Neuronal stem cell (in vitro differentiated cells): Measurements from ENCODE around the gene LTBP3.

Experiments
- DNase-seq: peaks from one replicate; pipeline ENCODE4 v3.0.0-alpha.2; 2013; ENCODE audit warnings: low spot score
- H2AFZ ChIP-seq: one replicate; pipeline ENCODE4 v1.6.1; 2013; ENCODE audit warnings: mild to moderate bottlenecking, low read length, inconsistent platforms
- H2AK5ac ChIP-seq: 2 replicates; pipeline ENCODE4 v1.6.1; 2013; ENCODE audit warnings: low read depth, mild to moderate bottlenecking, inconsistent platforms, low read length, moderate library complexity, mixed read lengths
- H2BK120ac ChIP-seq: 2 replicates; pipeline ENCODE4 v1.6.1; 2013; ENCODE audit warnings: low read depth, mild to moderate bottlenecking, inconsistent platforms, low read length, moderate library complexity, mixed read lengths
- H2BK12ac ChIP-seq: one replicate; pipeline ENCODE4 v1.6.1; 2013; ENCODE audit warnings: low read length, inconsistent platforms
- H2BK15ac ChIP-seq: 2 replicates; pipeline ENCODE4 v1.6.1; 2013; ENCODE audit warnings: mild to moderate bottlenecking, low read length, inconsistent platforms, mixed read lengths
- H2BK5ac ChIP-seq: one replicate; pipeline ENCODE4 v1.6.1; 2013; ENCODE audit warnings: inconsistent platforms, mild to moderate bottlenecking, low read length, moderate library complexity
- H3K14ac ChIP-seq: one replicate; pipeline ENCODE4 v1.6.1; 2013; ENCODE audit warnings: low read length, inconsistent platforms
- H3K18ac ChIP-seq: 2 replicates; pipeline ENCODE4 v1.6.1; 2013; ENCODE audit warnings: low read length, inconsistent platforms
- H3K23ac ChIP-seq: 2 replicates; pipeline ENCODE4 v1.6.1; 2013; ENCODE audit warnings: low read depth, mild to moderate bottlenecking, mixed read lengths, low read length, inconsistent platforms; ENCODE audit not compliant: poor library complexity
- H3K27ac ChIP-seq: replicated peaks from 3 replicates; pipeline ENCODE4 v1.5.1; 2013; ENCODE audit warnings: low read length, inconsistent platforms
- H3K27me3 ChIP-seq, 3 experiments: 2 replicates each; pipeline ENCODE4 v1.6.1; 2013; ENCODE audit warnings: low read length in 3 of 3, mild to moderate bottlenecking in 2 of 3, inconsistent platforms in 1 of 3, low read depth in 1 of 3, mixed read lengths in 1 of 3, moderate library complexity in 1 of 3; ENCODE audit not compliant: control insufficient read depth in 3 of 3, insufficient read depth in 3 of 3
- H3K36me3 ChIP-seq, 2 donors: replicated peaks in 1 of 2; 2 replicates each; pipeline ENCODE4 v1.6.1; 2013; ENCODE audit warnings: low read length in 2 of 2; ENCODE audit not compliant: control insufficient read depth in 2 of 2, insufficient read depth in 2 of 2
- H3K4ac ChIP-seq: 2 replicates; pipeline ENCODE4 v1.6.1; 2013; ENCODE audit warnings: inconsistent platforms, mild to moderate bottlenecking, low read length, moderate library complexity
- H3K4me1 ChIP-seq, 2 donors: 1 replicate in 1 of 2; 2 replicates in 1 of 2; pipeline ENCODE4 v1.6.1; 2013; ENCODE audit warnings: low read length in 2 of 2, low read depth in 1 of 2; ENCODE audit not compliant: control insufficient read depth in 2 of 2, insufficient read depth in 1 of 2
- H3K4me2 ChIP-seq: one replicate; pipeline ENCODE4 v1.6.1; 2013; ENCODE audit warnings: mild to moderate bottlenecking, low read length, inconsistent platforms; ENCODE audit not compliant: insufficient read depth, poor library complexity, severe bottlenecking
- H3K4me3 ChIP-seq, 2 donors: 2 replicates each; pipeline ENCODE4 v1.5.1; 2013; ENCODE audit warnings: low read length in 2 of 2, mild to moderate bottlenecking in 2 of 2, inconsistent platforms in 1 of 2, moderate library complexity in 1 of 2
- H3K79me1 ChIP-seq: one replicate; pipeline ENCODE4 v1.6.1; 2013; ENCODE audit warnings: low read depth, mild to moderate bottlenecking, inconsistent platforms, low read length, moderate library complexity
- H3K9ac ChIP-seq: one replicate; pipeline ENCODE4 v1.6.1; 2013; ENCODE audit warnings: mild to moderate bottlenecking, low read depth, low read length, inconsistent platforms; ENCODE audit not compliant: poor library complexity
- H3K9me3 ChIP-seq, 2 donors: replicated peaks in 1 of 2; 2 replicates each; pipeline versions ENCODE3 to v1.6.1; 2013; ENCODE audit warnings: low read length in 2 of 2, mild to moderate bottlenecking in 2 of 2, inconsistent platforms in 1 of 2, low read depth in 1 of 2, mixed read lengths in 1 of 2, moderate library complexity in 1 of 2; ENCODE audit not compliant: control insufficient read depth in 2 of 2, insufficient read depth in 1 of 2
- H4K8ac ChIP-seq: one replicate; pipeline ENCODE4 v1.6.1; 2013; ENCODE audit warnings: low read depth, mild to moderate bottlenecking, inconsistent platforms, low read length, moderate library complexity
- H4K91ac ChIP-seq: one replicate; pipeline ENCODE4 v1.6.1; 2013; ENCODE audit warnings: low read length, low read depth, mild to moderate bottlenecking, inconsistent platforms; ENCODE audit not compliant: poor library complexity
- WGBS, 2 donors: extraction: QIAGEN DNeasy Blood & Tissue Kit; methylation state at CpG; one replicate each; pipeline ENCODE4 v1.1.7; 2013; ENCODE audit warnings: missing lambda C conversion rate in 2 of 2, mixed read lengths in 1 of 2; ENCODE audit not compliant: insufficient read length in 2 of 2, insufficient replicate concordance in 1 of 2; ENCODE audit errors: extremely low coverage in 2 of 2; 5-methylcytosine and 5-hydroxymethylcytosine counted together

The LTBP3 gene

GRCh38 chr11:65563601-65564000, 5.4 kb upstream of the LTBP3 start:
- Histone ChIP-seq H3K9ac (no peak overlapping the region), H4K8ac (no peak overlapping the region), H3K27me3 (no peaks in the 10 kb centered on the region), H3K9me3 (no peaks in the 10 kb centered on the region), H3K4me1 (peaks cover 26 to 28% of the 10 kb centered on the region in 2 donors), H3K36me3 (no peaks in the 10 kb centered on the region), H2BK15ac (peak overlapping the region; percentile 25), H4K91ac (no peak overlapping the region), H2AK5ac (no peak overlapping the region), H3K14ac (no peak overlapping the region), H3K27ac (no peak overlapping the region), H2AFZ (no peak overlapping the region), H3K79me1 (no peaks in the 10 kb centered on the region), H2BK5ac (no peak overlapping the region), H3K4me3 (no peak overlapping the region), H2BK120ac (no peak overlapping the region), H3K18ac (no peak overlapping the region), H3K4ac (no peak overlapping the region), H3K23ac (no peak overlapping the region), H2BK12ac (no peak overlapping the region), H3K4me2 (no peak overlapping the region)
- WGBS, 2 donors: no CpG with 5 or more reads among the region's 4 CpGs
- no peak for DNase-seq

- no peak overlapping the region for H3K4me3 ChIP-seq
- no peak for DNase-seq
- no peak overlapping the region for H3K4ac ChIP-seq
- no peak overlapping the region for H2AFZ ChIP-seq
- WGBS, 2 donors: no CpG with 5 or more reads among the region's 9 CpGs
- H2BK5ac ChIP-seq: no peak overlapping the region
- H3K9ac ChIP-seq: no peak overlapping the region
- H4K8ac ChIP-seq: no peak overlapping the region
- H2AK5ac ChIP-seq: no peak overlapping the region
- peaks cover 27 to 28% of the 10 kb centered on the region in 2 donors for H3K4me1 ChIP-seq
- H4K91ac ChIP-seq: no peak overlapping the region
- no peak overlapping the region for H3K18ac ChIP-seq
- no peaks in the 10 kb centered on the region for H3K36me3 ChIP-seq
- H3K4me2 ChIP-seq: no peak overlapping the region
- no peak overlapping the region for H3K27ac ChIP-seq
- no peak overlapping the region for H2BK12ac ChIP-seq
- no peaks in the 10 kb centered on the region for H3K27me3 ChIP-seq
- H3K23ac ChIP-seq: no peak overlapping the region
- H3K79me1 ChIP-seq: no peaks in the 10 kb centered on the region
- no peak overlapping the region for H2BK15ac ChIP-seq
- no peaks in the 10 kb centered on the region for H3K9me3 ChIP-seq
- H2BK120ac ChIP-seq: no peak overlapping the region
- no peak overlapping the region for H3K14ac ChIP-seq
Observed at GRCh38 chr11:65562788-65563187, 4.6 kb upstream of the LTBP3 start.

GRCh38 chr11:65562020-65562419, 3.9 kb upstream of the LTBP3 start:
- H3K18ac ChIP-seq: no peak overlapping the region
- H3K9ac ChIP-seq: no peak overlapping the region
- no peak overlapping the region for H3K4me3 ChIP-seq
- H3K79me1 ChIP-seq: no peaks in the 10 kb centered on the region
- no peak overlapping the region for H2BK15ac ChIP-seq
- no peak overlapping the region for H3K4me2 ChIP-seq
- no peak overlapping the region for H4K8ac ChIP-seq
- no CpG with 5 or more reads among the region's 7 CpGs for WGBS, 2 donors
- H3K14ac ChIP-seq: no peak overlapping the region
- H2BK5ac ChIP-seq: no peak overlapping the region
- H2BK120ac ChIP-seq: no peak overlapping the region
- no peak overlapping the region for H2AK5ac ChIP-seq
- H3K36me3 ChIP-seq: no peaks in the 10 kb centered on the region
- H2BK12ac ChIP-seq: no peak overlapping the region
- no peaks in the 10 kb centered on the region for H3K27me3 ChIP-seq
- H3K4me1 ChIP-seq: peaks cover 30 to 32% of the 10 kb centered on the region in 2 donors
- H4K91ac ChIP-seq: no peak overlapping the region
- H2AFZ ChIP-seq: no peak overlapping the region
- DNase-seq: no peak
- H3K4ac ChIP-seq: no peak overlapping the region
- H3K23ac ChIP-seq: no peak overlapping the region
- no peaks in the 10 kb centered on the region for H3K9me3 ChIP-seq
- no peak overlapping the region for H3K27ac ChIP-seq

- no peak overlapping the region for H3K4ac ChIP-seq
- no peaks in the 10 kb centered on the region for H3K36me3 ChIP-seq
- H2AK5ac ChIP-seq: no peak overlapping the region
- H3K9ac ChIP-seq: no peak overlapping the region
- peak overlapping the region; percentile 88 for H2AFZ ChIP-seq
- no peak overlapping the region for H2BK12ac ChIP-seq
- no peaks in the 10 kb centered on the region for H3K79me1 ChIP-seq
- peak overlapping the region in 1 of 2 donors; percentile 4 for H3K4me3 ChIP-seq
- no peak overlapping the region for H3K23ac ChIP-seq
- peak overlapping the region; percentile 27 for H3K4me2 ChIP-seq
- no peak overlapping the region for H4K8ac ChIP-seq
- H3K27ac ChIP-seq: peak overlapping the region; percentile 47
- H3K14ac ChIP-seq: no peak overlapping the region
- no peaks in the 10 kb centered on the region for H3K27me3 ChIP-seq
- no peak overlapping the region for H2BK120ac ChIP-seq
- peaks cover 32 to 38% of the 10 kb centered on the region in 2 donors for H3K4me1 ChIP-seq
- WGBS, 2 donors: no CpG with 5 or more reads among the region's 15 CpGs
- H3K18ac ChIP-seq: peak overlapping the region; percentile 29
- no peaks in the 10 kb centered on the region for H3K9me3 ChIP-seq
- peak overlapping the region; percentile 14 for H2BK5ac ChIP-seq
- DNase-seq: no peak
- no peak overlapping the region for H4K91ac ChIP-seq
- no peak overlapping the region for H2BK15ac ChIP-seq
Observed at GRCh38 chr11:65560555-65561418, 2.6 kb upstream of the LTBP3 start.
